A549 (cell line): ENCODE data around the gene PDE4D.

Experiments
- ATOH8 ChIP-seq: fragments of 250-450 bp; sonication (Bioruptor Pico); IDR thresholded peaks from 2 replicates; pipeline ENCODE4 v1.5.0; 2020; ENCODE audit warnings: low read depth, mild to moderate bottlenecking, moderate library complexity
- CEBPB ChIP-seq, 2 experiments: fragments of >200 bp in 1 of 2; sonication (Bioruptor Twin) in 1 of 2; formaldehyde crosslinking in 1 of 2; IDR thresholded peaks; 2 replicates each; pipeline ENCODE4 v1.6.1; 2012 to 2016
- CHD4 ChIP-seq: fragments of 200-600 bp; sonication (generic); IDR thresholded peaks from 2 replicates; pipeline ENCODE4 v1.6.1; 2016; ENCODE audit warnings: antibody characterized with exemption, mild to moderate bottlenecking, borderline replicate concordance
- CTCF ChIP-seq: fragments of >200 bp; sonication (Bioruptor Twin); formaldehyde crosslinking; IDR thresholded peaks from 3 replicates; pipeline ENCODE4 v1.5.1; 2016
- EP300 ChIP-seq, 2 experiments: fragments of >200 bp; sonication (Bioruptor Twin); formaldehyde crosslinking; IDR thresholded peaks; 2 replicates in 1 of 2; 3 replicates in 1 of 2; pipeline ENCODE4 v1.6.1; 2016 to 2017
- POLR2A ChIP-seq: IDR thresholded peaks from 2 replicates; pipeline ENCODE4 v1.6.1; 2012; ENCODE audit warnings: mild to moderate bottlenecking, low read length
- RCOR1 ChIP-seq: fragments of 150-350 bp; IDR thresholded peaks from 2 replicates; pipeline ENCODE4 v1.6.1; 2014; ENCODE audit warnings: antibody characterized with exemption, low read length, low read depth
- RFX5 ChIP-seq: fragments of 450-650 bp; IDR thresholded peaks from 2 replicates; pipeline ENCODE4 v1.7.1; 2014; ENCODE audit warnings: antibody characterized with exemption, mild to moderate bottlenecking, moderate library complexity
- ZFP36 ChIP-seq: fragments of 450-650 bp; IDR thresholded peaks from 2 replicates; pipeline ENCODE4 v1.6.1; 2014; ENCODE audit warnings: borderline replicate concordance; ENCODE audit not compliant: partially characterized antibody
- ZSCAN20 ChIP-seq: fragments of 250-450 bp; sonication (Bioruptor Pico); IDR thresholded peaks from 2 replicates; pipeline ENCODE4 v1.8.0; 2022; ENCODE audit warnings: mild to moderate bottlenecking, moderate library complexity
- TF ChIP-seq, protein P1 (sequence below): fragments of >200 bp; sonication (Bioruptor Twin); formaldehyde crosslinking; IDR thresholded peaks from 3 replicates; pipeline ENCODE4 v1.6.1; 2016
- TF ChIP-seq, protein P2 (sequence below): IDR thresholded peaks from 2 replicates; pipeline ENCODE4 v1.6.1; 2012

GRCh38 chr5:59276325-59276675, 617.2 kb downstream of the PDE4D start:
- no peak for TF ChIP-seq ATOH8 (CRISPR knock-in tag)
- no peak for TF ChIP-seq CHD4
- TF ChIP-seq RCOR1 = no peak
- TF ChIP-seq POLR2A = no peak
- TF ChIP-seq, protein P1, sequence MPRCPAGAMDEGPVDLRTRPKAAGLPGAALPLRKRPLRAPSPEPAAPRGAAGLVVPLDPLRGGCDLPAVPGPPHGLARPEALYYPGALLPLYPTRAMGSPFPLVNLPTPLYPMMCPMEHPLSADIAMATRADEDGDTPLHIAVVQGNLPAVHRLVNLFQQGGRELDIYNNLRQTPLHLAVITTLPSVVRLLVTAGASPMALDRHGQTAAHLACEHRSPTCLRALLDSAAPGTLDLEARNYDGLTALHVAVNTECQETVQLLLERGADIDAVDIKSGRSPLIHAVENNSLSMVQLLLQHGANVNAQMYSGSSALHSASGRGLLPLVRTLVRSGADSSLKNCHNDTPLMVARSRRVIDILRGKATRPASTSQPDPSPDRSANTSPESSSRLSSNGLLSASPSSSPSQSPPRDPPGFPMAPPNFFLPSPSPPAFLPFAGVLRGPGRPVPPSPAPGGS = no peak
- TF ChIP-seq ZFP36 = no peak
- TF ChIP-seq CEBPB (IDR thresholded peaks at IDR 0.05) = no peak
- no peak for TF ChIP-seq RFX5
- TF ChIP-seq, protein P2, sequence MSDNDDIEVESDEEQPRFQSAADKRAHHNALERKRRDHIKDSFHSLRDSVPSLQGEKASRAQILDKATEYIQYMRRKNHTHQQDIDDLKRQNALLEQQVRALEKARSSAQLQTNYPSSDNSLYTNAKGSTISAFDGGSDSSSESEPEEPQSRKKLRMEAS = no peak
- TF ChIP-seq ZSCAN20 (CRISPR knock-in tag) = no peak
- no peak for TF ChIP-seq EP300 (IDR thresholded peaks at IDR 0.05)
- TF ChIP-seq CTCF = no peak
